HG02610 (cell line): ENCODE measurements around the gene TMEM186.
A peak's percentile ranks its signal among the peaks of the same experiment; 100 is the strongest.
"Not testable (repeated sequence)": the region's sequence is repeated elsewhere in the genome, so short reads cannot be mapped to it uniquely, and the experiment has no call there.

Experiments used
- ATAC-seq: cut with Tn5 transposase; IDR thresholded peaks from one replicate; pipeline ENCODE4 v1.9.1; 2021; ENCODE audit warnings: mild to moderate bottlenecking, moderate library complexity; ENCODE audit not compliant: unreplicated experiment

The TMEM186 gene, protein sequence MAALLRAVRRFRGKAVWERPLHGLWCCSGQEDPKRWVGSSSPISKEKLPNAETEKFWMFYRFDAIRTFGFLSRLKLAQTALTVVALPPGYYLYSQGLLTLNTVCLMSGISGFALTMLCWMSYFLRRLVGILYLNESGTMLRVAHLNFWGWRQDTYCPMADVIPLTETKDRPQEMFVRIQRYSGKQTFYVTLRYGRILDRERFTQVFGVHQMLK

DNA sequence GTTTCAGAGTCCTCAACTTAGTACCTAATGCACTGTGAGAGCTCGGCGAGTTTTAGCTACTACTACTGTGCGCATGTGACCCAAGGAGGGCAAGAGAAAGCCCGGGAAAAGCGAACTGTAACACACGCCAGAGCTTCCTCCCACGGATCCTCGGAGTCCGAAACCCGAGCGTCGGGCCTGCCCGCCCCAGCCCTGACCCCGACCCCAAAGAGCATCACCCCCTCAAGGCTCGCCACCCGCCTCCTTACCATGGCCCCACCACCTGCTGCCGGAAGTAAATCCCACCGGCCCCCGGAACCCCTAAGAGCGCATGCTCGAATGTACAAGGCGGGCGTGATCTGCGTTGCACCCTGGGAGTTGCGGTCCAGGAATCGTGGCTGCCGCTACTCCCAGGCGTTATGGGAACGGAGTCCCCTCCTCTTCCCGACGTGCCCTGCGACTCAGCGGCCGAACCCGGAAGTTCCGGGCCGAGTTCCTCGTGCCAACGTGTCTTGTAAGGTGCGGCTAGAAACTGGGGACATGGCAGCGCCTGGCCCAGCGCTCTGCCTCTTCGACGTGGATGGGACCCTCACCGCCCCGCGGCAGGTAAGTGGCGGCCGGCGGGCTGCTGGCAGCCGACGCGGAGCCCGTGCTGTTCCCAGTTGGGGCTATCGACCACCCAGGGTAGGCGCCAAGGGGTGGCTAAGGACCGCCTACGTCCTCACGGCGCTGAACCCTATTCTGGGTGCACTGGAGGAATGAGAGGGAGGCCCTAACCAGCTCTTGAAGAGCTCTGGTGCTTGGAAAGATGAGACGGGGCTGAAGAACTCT is at the start of gene TMEM186, which contains the start of gene PMM2:
TMEM186 (minus strand) TSS at position 276 of the 810 bp plus-strand sequence; CDS start at position 251, 25 bp downstream.
PMM2 (plus strand) TSS at position 476 of the 810 bp plus-strand sequence; CDS start at position 520, 44 bp downstream.
- ATAC-seq: peak; percentile 94

GRCh38 chr16:8847145-8847544 is 49.7 kb upstream of the TMEM186 start:
- ATAC-seq: no peak

GRCh38 chr16:8846401-8846932 is 49.0 kb upstream of the TMEM186 start:
- no peak for ATAC-seq

DNA sequence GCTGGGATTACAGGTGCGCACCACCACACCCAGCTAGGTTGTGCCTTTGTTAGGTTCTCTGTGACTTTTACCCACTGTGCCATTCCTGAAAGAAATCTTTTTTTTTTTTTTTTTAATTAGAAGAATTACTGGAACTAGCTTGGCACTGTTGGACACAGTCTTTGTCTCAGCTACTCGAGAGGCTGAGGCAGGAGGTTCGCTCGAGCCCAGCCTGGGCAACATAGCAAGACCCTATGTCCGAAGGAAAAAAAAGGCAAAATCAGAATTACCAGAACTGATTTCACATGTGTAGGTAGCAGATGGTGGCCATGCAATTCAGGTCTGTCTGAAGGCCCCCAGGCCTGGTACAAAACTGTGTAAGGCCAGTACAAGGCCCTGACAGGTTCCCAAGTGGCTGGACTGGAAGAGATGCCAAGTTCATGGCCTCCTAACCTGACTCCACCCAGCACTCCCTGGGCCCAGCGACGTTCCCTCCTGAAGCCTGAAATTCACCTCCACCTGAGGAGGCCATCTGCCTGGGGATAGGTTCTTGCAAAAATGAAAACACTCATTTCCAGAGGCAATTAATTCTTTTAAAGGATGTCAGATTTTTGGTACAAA is 48.4 kb upstream of the TMEM186 start:
- ATAC-seq: no peak

DNA sequence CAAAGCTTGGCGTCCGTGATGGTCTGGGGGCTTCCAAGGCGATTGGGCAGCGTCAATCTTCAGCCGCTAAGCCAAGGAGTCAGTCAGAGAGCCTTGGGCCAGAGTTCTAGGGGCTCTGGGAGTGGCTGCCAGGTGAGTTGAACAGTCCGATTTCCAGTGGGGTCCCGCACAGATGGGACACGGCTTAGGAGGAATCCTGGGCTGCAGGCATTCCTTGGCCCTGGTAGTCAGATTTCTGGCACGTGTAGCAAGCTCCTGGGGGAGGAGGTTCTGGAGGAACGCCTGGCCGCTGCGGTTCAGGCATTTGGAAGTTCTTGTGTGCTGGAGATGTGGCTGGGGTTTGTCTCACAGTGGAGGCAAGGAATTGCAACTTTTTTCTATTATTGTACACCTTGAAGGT is 45.9 kb upstream of the TMEM186 start:
- not testable (repeated sequence) for ATAC-seq

DNA sequence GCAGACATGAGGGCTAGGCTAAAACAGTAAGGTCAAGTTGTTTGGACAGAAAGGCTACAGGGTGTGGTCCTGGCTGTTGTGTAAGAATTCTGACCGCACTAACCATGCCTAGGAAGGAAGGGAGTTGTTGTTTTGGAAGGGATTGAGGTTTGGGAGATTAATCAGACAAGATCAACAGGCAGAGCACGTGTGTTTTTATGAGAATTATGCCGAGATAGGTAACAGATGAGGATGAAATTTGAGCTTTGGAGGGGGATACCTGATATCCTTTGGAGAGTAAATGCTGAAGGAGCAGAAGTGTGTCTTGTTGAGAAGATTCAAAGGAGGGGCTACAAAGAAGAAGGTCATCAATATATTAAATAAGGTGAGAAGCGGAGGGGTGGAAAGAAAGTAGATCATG is 44.6 kb upstream of the TMEM186 start:
- ATAC-seq: not testable (repeated sequence)

GRCh38 chr16:8837594-8837993 is 40.2 kb upstream of the TMEM186 start:
- not testable (repeated sequence) for ATAC-seq

GRCh38 chr16:8836797-8837196 is 39.4 kb upstream of the TMEM186 start:
- ATAC-seq: not testable (repeated sequence)

DNA sequence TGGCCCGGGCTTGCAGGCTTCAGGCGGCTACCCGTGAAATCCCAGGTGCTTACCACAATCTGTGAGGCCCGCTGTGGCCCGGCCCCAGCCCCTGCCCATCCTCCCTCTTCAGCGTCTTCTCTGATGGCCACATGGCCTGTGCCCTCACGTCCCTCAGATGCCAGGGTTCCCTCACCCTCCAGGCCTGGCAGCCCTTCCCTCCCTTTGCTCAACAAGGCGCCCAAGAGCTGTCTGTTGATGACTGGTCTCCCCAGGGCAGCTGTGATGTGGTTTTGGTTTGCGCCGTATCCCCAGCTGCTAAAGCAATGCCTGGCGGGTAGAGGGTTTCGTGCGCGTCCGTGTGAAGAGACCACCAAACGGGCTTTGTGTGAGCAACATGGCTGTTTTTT is 35.3 kb upstream of the TMEM186 start:
- no peak for ATAC-seq

- no peak for ATAC-seq
Observed at GRCh38 chr16:8831871-8832716, 34.7 kb upstream of the TMEM186 start.

GRCh38 chr16:8831450-8831849 is 34.0 kb upstream of the TMEM186 start:
- ATAC-seq: no peak

DNA sequence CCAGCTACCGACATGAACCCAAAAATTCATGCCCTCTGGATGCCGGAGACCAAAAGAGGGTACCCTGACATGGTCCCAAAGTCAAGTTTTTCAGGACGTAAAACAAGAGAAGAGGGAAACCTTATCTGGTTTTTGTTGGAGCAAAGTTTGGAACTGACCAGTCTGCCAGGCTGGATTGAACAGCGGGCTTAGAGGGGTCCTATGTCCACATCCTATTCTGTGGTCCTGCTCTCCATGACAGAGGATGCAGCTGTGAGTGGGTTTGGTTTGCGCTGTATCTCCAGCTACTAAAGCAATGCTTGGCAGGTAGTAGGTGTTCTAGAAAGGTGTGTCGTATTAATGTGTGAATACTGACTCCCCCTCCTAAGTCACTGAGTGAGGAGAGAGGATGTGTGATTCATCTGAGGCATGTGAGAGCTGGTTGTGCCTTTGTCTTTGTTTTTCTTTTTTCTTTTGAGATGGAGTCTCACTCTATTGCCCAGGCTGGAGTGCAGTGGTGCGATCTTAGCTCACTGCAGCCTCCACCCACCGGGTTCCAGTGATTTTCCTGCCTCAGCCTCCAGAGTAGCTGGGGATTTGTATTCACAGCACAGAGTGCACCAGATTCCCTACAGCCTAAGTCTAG is 31.2 kb upstream of the TMEM186 start:
- ATAC-seq: no peak

DNA sequence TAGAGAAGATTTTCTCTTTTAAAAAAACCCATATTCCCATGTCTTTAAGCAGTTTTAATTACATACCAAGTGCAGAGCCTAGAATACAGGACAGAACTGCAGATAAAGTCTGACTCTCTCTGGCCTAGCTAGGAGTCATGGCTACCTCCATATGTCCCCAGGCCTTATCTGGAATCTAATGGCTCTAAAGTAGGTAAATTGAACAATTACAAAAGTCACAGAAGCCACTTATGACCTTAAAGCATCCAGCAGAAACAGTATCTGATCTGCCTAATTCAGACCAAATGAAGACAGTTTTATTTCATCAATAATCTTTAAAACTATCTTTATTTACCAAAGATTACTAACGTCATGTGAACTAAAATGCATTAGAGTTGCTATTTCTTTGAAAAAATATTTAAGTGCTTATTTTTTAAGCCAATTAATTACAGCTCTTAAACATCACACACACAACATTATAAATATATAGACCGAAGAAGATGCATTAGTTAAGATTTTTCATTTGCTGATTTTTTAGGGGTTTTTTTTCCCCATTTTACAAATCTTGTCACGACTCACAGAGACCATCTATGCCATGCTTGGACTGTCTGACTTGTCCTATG is 28.9 kb upstream of the TMEM186 start:
- no peak for ATAC-seq

DNA sequence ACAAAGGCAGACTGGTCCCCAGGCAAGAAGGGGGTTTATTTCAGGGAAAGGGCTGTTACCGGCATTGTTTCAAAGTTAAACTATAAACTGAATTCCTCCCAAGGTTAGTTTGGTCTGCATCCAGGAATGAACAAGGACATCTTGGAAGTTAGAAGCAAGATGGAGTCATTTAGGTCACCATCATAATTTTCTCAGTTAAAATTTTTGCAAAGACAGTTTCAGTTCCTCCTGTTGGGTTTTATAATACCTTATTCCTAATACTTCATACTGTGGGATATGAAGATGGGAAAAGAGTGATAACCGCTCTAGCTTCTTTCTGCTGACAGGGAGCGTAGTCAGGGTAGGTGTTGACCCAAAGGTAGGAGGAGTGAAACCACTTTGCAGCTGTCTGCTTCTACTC is 25.0 kb upstream of the TMEM186 start:
- no peak for ATAC-seq

DNA sequence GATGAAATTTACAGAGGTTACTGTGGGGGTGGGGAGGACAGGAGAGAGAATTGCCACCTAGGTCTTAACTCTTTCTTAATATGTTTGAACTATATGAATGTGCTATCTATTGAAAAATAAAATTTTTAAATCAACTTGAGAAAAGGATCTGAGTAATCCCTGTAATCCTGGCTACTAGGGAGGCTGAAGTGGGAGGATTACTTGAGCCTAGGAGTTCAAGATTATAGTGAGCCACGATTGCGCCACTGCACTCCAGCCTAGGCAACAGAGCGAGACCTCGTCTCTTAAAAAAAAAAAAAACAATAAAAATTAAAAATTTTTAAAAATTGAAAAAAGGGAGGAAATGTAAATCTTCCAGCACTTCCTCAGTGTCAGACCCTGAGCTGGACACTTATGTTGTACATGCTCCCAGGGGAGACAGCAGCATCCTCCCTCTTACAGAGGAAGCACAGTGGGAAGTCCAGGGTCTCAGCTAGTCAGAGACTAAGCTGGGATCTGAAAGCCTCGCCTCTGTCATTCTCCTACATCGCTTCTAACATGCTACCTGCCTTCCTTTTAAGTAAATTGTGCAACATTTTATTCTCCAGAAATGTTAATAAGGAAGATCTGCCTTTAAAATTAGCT is 22.1 kb upstream of the TMEM186 start:
- ATAC-seq: peak; percentile 2

- ATAC-seq: peak; percentile 89
Observed at GRCh38 chr16:8818504-8819270, 21.2 kb upstream of the TMEM186 start.

GRCh38 chr16:8816967-8817655 is 19.7 kb upstream of the TMEM186 start:
- ATAC-seq: no peak
